K562 (cell line): ENCODE measurements around the gene FBXO10. TPM values are rescaled to one million over a fixed set of nuclear protein-coding genes. Genes with fewer than 3 reads are reported as not detected.

Source experiments
- ADNP ChIP-seq: fragments of 200-800 bp; sonication (Bioruptor generic); IDR thresholded peaks from 2 replicates; pipeline ENCODE4 v1.6.1; 2016; ENCODE audit warnings: missing genetic modification characterization, missing compliant biosample characterization
- DIDO1 ChIP-seq: fragments of 450-650 bp; IDR thresholded peaks from 2 replicates; pipeline ENCODE4 v1.6.1; 2016; ENCODE audit warnings: low read depth, missing biosample characterization, missing genetic modification characterization
- E2F8 ChIP-seq: fragments of 450-650 bp; IDR thresholded peaks from 2 replicates; pipeline ENCODE4 v1.7.1; 2018; ENCODE audit warnings: mild to moderate bottlenecking, low read depth; ENCODE audit not compliant: partially characterized antibody
- EGR1 ChIP-seq: fragments of 450-650 bp; conservative IDR thresholded peaks from 2 replicates; pipeline ENCODE4 v1.6.1; 2017; ENCODE audit warnings: mild to moderate bottlenecking
- MCM5 ChIP-seq: fragments of 450-650 bp; IDR thresholded peaks from 2 replicates; pipeline ENCODE4 v1.6.1; 2016; ENCODE audit warnings: low read depth
- MYC ChIP-seq, 2 experiments: fragments of 250-450 bp in 1 of 2; sonication (Bioruptor Pico) in 1 of 2; IDR thresholded peaks; 2 replicates each; pipeline versions ENCODE4 v1.5.1 to v1.6.1; 2012 to 2021; ENCODE audit warnings: low read depth in 2 of 2, borderline replicate concordance in 1 of 2, improper control_type of control experiment in 1 of 2, low read length in 1 of 2, mild to moderate bottlenecking in 1 of 2, moderate library complexity in 1 of 2
- NFIC ChIP-seq: fragments of 450-650 bp; IDR thresholded peaks from 2 replicates; pipeline ENCODE4 v1.6.1; 2017; ENCODE audit warnings: mild to moderate bottlenecking, inconsistent platforms
- PRDM10 ChIP-seq: fragments of 450-650 bp; IDR thresholded peaks from 2 replicates; pipeline ENCODE4 v1.6.1; 2018; ENCODE audit not compliant: partially characterized antibody
- PTRF ChIP-seq: fragments of 450-650 bp; IDR thresholded peaks from 2 replicates; pipeline ENCODE4 v1.6.1; 2016; ENCODE audit warnings: mild to moderate bottlenecking, missing genetic modification characterization, missing compliant biosample characterization
- RFX5 ChIP-seq: IDR thresholded peaks from 2 replicates; pipeline ENCODE4 v1.6.1; 2011; ENCODE audit warnings: low read depth, mild to moderate bottlenecking, improper control_type of control experiment, low read length
- TAF7 ChIP-seq: fragments of 450-650 bp; IDR thresholded peaks from 2 replicates; pipeline ENCODE4 v1.6.1; 2016; ENCODE audit warnings: missing genetic modification characterization, missing compliant biosample characterization
- ZBTB26 ChIP-seq: fragments of 450-650 bp; formaldehyde crosslinking; IDR thresholded peaks from 2 replicates; pipeline ENCODE4 v1.4.0; 2022; ENCODE audit warnings: missing genetic modification characterization
- ZKSCAN3 ChIP-seq: fragments of 250-450 bp; sonication (Bioruptor Pico); IDR thresholded peaks from 2 replicates; pipeline ENCODE4 v1.4.0; 2020
- ZNF253 ChIP-seq: fragments of 250-450 bp; sonication (Bioruptor Pico); conservative IDR thresholded peaks from 2 replicates; pipeline ENCODE4 v1.6.1; 2021; ENCODE audit warnings: mild to moderate bottlenecking
- ZNF280B ChIP-seq: fragments of 250-450 bp; sonication (Bioruptor Pico); IDR thresholded peaks from 2 replicates; pipeline ENCODE4 v1.5.1; 2021; ENCODE audit warnings: mild to moderate bottlenecking
- ZNF398 ChIP-seq: fragments of 250-450 bp; sonication (Bioruptor Pico); IDR thresholded peaks from 2 replicates; pipeline ENCODE4 v1.8.0; 2021; ENCODE audit warnings: moderate library complexity, mild to moderate bottlenecking, inconsistent platforms
- polyA plus RNA-seq, 8 experiments: library from polyadenylated mRNA; depleted of rRNA in 4 of 8; stranded (reverse) in 5 of 8; unstranded in 3 of 8; fragments of >200 nt; fragmentation: Nextera tagmentation in 2 of 8; fragmentation: Illumina TruSeq in 1 of 8; extraction: Ambion mirVana in 2 of 8; extraction: Trizol in 1 of 8; gene quantifications; 2 replicates each; pipeline versions ENCODE4 v1.2.1 to v1.2.3, GENCODE V29; 2011 to 2014; ENCODE audit warnings: inconsistent platforms in 1 of 8, missing spikeins in 1 of 8
- total RNA-seq, 7 experiments: library from RNA; depleted of rRNA in 6 of 7; stranded (reverse); fragments of >200 nt in 6 of 7; fragmentation: Illumina TruSeq in 2 of 7; extraction: Trizol in 2 of 7; gene quantifications; 2 replicates each; pipeline versions ENCODE4 v1.2.1 to v1.2.3, GENCODE V29; 2011 to 2021; ENCODE audit warnings: low replicate concordance in 1 of 7

FBXO10 gene
- total and polyA plus RNA-seq, 9 of the 15 experiments (the other 6 are each of a cell fraction or from before 2014, with no cell fraction given), result 0.84 to 9.9 (median 6.0) TPM

- TF ChIP-seq ZNF253 (CRISPR knock-in tag) (no peak), MYC (IDR thresholded peaks at IDR 0.05; ENCODE audit: low read depth, low read length) (peak; percentile 84), MYC (CRISPR knock-in tag; IDR thresholded peaks at IDR 0.05; ENCODE audit: borderline replicate concordance, low read depth) (no peak), ADNP (tag) (no peak), ZKSCAN3 (CRISPR knock-in tag) (no peak), ZNF280B (CRISPR knock-in tag) (no peak), PRDM10 (peak; percentile 88), E2F8 (peak; percentile 45), MCM5 (no peak), EGR1 (peak; percentile 42; the same call in 1 of the 2 replicates), ZBTB26 (CRISPR knock-in tag) (no peak), ZNF398 (CRISPR knock-in tag) (no peak), NFIC (no peak), RFX5 (peak; percentile 52; the same call in 1 of the 2 replicates), PTRF (tag) (no peak), DIDO1 (tag) (0 out of 2 replicates have a peak, but pooled peaks have one; percentile 26), TAF7 (tag) (no peak)
Observed at GRCh38 chr9:37465249-37466036, 110.7 kb downstream of the FBXO10 start, which contains the start of gene ZBTB5 (continued).
